GM19238 (cell line): ENCODE data around the gene PKN2.

ENCODE experiments used
- DNase-seq: peaks from one replicate; pipeline ENCODE4 v3.0.0; 2011; ENCODE audit warnings: low spot score; ENCODE audit not compliant: insufficient read length

The PKN2 gene

DNA sequence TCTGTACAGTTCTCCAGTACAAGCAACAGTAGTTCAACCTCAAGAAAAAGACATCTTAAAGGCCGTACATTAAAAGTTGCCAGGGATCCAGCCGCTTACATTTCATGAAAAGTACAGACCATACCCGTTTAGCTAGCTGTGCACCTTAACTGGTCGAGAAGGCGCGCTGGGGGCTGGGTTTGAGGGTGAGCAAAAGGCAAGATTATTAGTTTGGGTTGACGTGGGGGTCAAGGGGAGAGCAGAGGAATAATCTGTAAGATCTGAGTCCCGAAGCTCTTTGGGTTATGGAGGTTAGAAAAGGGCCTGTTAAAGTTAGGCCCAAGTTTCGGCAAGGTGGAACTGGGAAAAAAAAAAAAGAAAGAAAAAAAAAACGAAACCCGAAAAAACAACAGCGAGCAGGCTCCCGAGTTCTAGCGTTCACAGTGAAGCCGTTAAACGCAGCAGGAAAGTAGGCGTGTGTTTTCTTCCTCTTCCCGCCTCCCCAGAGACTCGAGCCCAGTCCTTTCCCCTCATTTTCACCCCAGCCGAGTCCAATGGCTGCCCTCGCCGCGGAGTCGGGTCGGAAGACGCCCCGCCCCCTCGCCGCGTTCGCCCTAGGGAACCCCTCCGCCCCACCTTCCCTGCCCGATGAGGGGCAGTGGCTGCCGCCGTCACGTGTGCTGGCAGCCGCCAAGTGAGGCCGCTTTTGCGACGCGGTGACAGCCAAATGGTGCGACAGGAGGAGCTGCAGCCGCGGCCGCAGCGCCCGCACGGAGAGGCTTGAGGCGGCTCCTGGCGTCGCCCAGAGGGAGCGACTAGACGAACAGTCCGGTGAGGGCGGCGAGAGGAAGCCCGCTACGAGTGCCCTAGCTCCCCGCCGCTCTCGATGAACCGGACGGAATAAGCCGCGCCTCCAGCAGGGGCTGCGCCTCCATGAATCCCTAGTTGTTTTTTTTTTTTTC is at the start of gene PKN2:
PKN2 (plus strand) TSS at position 733 of the 941 bp plus-strand sequence. CDS start 308 bp downstream, outside the sequence.
- peak; percentile 71 for DNase-seq

DNA sequence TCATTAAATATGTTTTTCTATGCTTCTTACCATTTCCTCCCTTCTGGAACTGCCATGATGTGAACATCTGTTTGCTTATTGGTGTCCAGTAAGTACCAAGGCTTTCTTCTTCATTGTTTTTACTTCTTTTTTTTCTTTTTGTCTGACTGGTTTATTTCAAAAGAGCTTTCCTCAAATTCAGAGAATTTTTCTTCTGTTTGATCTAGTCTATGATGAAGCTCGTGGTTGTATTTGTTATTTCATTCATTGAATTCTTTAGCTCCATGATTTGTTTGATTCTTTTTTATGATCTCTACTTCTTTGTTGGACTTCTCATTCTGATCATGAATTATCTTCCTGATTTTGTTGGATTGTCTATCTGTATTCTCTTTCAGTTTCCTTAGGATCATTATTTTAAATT is 49.5 kb upstream of the PKN2 start:
- DNase-seq = no peak

DNA sequence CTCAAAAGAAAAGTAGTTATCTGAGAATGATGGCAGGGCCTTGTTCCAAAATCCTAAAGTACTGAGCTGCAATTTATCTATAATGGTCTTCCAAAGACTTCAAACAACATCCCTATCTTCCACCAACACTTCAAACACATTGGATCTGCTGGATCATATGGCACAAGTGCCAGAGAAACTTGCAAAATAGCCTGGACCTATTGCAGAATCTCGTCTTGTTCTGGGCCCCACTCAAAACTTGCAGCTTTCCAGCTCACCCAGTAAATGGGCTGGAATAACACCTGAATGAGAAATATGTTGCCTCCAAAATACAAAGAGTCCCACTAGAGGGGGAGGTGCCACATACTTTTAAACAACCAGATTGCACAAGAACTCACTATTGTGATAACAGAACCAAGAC is 44.0 kb upstream of the PKN2 start:
- DNase-seq = no peak

DNA sequence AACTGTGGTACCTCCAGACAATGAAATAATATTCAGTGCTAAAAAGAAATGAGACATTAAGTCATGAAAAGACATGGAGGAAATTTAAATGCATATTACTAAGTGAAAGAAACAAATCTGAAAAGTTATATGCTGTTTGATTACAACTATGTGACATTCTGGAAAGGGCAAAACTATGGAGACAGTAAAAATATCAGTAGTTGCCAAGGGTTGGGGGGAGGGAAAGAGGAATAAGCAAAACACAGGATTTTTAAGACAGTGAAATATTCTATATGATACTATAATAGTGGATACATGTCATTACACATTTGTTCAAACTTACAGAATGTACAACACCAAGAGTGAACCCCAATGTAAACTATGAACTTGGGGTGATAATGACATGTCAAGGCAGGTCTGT is 38.2 kb upstream of the PKN2 start:
- no peak for DNase-seq

DNA sequence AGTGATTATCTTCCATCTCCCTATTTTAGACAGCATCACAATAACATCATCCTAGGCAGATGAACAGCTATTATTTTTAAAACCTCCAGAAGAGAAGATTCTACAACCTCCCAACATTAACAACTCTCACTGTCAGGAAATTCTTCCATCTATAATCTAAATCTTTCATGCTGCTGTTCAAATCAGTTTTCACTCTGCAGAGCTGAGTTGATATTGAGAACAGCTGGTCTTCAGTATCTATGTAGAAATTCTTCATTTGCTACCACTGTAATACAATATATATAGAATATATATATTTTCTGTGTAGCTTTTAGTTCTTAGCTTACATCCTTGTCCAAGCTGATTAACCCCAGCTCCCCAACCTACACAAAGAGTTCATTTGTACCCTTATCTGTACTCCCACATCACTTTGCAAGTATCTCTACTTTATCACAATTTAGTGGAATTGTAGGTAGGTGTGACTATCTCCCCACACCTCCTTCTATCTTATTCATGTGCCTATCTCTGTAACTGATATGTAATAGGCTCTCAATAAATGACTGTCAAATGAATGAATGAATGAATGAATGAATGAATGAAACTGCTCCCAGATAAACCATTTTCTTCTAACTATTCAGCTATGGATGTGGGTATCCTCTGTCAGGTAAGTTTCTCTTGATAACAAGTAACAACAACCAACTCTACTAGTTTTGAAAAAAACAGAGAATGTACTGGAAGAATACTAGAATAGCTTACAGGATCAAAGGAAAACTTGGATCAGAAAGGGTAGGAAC is 37.4 kb upstream of the PKN2 start:
- DNase-seq = no peak

DNA sequence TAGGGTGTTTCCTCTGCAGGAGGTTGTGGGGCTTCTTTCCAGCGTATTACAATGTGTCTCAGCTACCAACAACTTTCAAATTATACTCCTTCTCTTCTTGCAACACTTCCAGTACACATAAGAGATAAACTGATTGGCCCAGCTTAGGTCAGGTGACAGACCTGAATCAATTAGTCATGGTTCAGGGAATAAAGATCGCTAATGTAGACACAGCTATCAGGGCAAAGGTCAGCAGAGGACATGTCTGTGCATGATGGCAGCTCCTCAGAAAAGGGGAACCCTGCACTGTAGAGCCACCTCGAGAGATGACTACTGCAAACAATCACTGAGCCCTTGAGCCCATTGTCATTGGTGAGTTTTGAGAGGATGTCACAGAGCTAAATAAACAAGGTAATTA is 36.8 kb upstream of the PKN2 start:
- DNase-seq = no peak

DNA sequence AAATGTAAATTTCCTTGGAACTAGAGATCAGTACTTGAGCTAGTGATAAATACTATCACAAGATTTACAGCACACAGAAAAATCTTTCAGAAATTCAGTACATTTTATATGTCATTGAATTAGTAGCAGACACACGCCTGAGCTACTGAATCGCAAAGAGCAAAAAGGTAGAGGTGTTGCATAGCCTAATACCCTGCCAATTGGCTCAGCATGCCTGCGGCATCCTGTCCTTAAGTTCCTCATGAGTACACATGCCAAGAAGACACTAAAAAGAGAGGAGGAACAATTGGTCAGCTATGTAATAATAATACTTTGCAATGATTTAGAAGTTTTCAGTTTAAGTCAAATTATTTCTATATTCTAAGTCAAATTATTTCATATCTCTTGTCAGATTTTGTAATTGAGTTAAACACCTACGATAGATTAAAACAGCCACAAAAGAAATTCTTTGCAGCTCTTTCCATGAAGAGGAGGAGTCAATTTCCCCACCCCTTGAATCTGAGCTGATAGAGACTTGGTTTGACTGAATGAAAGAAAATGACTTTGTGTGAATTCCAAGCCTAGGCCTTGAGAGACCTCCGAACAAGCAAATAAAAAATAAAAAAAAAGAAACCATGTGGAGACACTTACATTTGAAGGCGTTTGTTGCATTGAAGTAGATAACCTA is 36.2 kb upstream of the PKN2 start:
- no peak for DNase-seq

DNA sequence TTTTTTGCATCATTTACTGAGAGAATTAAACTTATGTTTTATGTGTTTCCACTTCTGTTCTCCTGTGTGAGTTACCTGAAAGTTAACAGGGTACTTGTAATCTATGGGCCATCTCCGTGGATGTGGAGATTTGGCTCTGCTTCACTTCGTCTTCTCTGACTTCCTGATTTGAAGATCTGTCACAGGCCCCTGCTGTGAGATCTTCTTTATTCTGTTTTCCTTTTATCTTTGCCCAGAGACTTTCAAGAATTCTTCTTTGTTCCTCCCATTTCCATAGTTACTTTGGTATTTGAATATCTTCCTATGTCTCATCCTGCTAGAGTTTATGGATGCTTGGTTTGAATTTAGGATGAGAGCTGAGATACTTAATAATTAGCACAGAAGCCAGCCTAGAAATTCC is 35.4 kb upstream of the PKN2 start:
- DNase-seq = no peak

DNA sequence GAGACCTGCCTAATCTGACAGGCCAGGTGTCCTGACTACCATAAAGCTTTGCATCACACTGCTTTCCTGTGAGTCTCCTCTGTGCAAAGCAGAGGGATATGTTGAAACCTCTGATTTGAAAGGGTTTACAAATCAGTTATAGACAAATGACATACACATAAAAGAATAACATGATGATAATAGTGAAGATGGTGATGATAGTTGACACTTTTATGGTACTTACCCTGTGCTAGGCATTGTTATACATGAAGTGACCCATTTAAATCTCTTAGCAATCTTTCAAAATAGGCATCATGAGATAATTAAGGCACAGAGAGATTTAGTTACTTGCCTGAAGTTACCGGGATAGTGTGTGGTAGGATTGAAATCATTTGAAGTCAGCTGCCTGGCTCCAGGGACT is 34.1 kb upstream of the PKN2 start:
- no peak for DNase-seq

DNA sequence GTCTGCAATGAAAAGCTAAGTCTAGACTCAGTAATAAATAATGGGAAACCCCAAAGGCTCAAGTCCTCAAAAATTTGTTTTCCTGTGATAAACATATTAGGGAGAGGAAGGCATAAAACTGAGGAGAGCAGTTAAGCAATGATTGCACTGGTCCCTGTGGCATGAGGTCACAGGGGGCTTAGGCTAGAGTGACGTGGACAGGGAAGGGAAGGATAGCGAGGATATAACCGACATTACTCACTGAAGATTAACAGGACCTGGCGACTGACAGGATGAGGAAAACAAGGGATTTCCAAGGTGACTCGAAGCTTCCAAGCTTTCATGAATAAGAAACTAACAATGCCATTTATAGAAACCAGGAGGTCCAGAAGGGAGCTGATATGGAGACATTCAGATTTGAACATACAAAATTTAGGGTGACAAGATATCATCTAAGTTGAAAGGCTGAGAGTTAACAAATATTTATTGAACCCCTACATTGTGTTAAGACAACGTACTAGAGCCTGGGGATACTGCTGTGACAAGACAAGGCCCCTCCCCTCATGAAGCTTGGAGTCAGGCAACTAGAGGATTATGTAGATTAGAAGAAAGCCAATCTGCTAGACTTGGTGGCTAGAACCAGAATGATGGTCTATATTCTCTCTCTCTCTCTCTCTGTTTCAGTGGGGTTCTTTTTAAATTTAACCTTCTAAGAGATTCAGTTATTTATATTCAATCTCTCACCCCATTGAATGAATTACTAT is 33.2 kb upstream of the PKN2 start:
- DNase-seq = no peak

DNA sequence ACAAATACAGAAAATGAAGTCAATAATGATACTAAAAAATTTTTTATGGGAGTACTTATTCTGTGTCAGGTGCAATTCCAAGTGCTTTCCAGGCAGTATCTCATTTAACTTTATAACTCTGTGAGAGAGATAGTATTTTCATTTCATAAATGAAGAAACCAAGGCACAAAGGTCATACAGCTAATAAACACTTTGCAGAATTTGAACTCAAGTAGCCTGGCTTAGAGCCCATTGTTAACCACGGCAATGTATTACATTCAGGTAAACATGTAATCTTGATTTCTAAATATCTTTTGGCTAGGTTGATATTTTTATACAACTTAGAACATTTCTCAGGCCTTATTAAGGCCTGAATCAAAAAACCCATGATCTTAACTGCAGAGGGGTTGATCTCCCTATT is 28.9 kb upstream of the PKN2 start:
- DNase-seq = no peak

DNA sequence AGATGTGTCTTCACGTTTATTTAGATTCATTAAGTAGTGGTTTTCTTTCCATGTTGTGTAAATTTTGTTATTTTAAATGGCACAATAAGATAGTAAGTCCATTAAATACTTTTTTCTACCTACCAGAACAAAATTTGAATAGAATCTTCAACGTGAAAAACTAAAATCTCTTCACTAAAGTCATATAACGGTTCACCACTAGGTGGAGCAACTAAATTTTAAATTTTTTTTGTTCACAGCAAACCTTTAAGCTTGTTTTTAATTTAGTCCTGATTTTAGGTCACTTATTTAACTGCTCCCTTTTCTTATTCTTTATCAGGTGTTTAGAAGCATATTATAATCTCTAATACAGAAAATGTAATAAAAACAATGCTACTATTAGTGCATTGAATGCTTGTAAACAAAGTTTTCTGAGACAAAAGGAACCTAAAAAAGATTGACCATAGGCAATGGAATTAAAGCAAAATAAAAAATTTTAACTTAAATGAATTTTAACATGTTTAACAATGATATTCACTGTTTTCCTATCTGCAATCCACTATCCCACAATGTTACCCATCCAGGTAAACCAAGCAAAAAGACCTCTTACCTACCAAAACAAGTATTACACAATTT is 28.3 kb upstream of the PKN2 start:
- DNase-seq = no peak

DNA sequence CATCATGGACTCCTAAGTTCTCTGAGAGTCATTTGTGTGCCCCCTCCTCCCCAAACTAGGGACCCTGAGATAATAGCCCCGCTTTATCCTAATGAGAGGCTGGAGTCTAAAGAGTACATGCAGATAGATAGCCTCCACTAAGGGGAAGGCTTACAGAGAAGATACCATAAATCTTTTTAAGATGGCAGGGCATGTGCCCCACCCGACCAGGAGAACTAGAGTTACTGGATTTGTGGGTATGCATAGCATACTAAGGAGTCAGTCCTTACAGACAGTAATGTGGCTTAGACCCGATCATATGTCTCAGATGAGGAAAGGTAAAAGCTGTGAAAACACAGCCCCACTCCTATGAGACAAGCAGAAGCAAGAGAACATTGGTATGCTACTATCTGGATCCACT is 25.7 kb upstream of the PKN2 start:
- no peak for DNase-seq

DNA sequence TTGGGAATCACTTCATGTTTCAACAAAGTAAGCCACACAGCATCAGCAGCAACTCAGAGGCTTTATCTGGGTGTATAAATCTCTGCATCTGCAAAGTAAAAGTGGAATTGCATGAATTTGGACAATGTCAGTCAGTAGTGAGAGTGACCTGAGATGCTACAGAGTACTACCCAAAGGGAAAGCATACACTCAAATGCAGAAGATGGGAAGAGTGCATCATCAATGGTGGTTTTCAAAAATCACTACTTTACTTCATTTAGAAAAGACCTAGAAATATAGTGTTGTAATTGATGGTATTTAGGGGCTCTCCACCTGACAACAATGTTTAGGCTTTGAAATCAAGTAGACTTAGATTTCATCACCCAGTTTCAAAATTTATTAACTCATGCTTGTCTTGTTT is 24.5 kb upstream of the PKN2 start:
- DNase-seq = no peak

DNA sequence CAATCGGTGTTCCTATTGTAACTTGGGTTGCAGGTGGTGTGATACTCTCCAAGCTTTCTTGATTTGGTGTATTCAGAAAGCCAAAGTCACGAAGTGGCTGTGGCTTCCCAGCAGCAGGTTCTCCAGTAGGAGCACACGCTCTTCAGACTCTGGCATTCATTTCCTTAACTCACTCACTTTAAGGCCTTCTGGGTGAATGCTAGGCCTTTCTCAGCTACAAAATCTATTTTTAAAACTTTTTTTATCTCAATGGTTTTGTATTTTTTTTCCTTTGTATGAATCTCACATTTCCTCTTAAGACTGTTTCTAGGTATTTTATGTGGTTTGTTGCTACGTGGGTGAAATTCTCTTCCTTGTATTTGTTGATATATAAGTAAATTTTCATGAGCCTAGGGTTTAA is 22.9 kb upstream of the PKN2 start:
- no peak for DNase-seq

DNA sequence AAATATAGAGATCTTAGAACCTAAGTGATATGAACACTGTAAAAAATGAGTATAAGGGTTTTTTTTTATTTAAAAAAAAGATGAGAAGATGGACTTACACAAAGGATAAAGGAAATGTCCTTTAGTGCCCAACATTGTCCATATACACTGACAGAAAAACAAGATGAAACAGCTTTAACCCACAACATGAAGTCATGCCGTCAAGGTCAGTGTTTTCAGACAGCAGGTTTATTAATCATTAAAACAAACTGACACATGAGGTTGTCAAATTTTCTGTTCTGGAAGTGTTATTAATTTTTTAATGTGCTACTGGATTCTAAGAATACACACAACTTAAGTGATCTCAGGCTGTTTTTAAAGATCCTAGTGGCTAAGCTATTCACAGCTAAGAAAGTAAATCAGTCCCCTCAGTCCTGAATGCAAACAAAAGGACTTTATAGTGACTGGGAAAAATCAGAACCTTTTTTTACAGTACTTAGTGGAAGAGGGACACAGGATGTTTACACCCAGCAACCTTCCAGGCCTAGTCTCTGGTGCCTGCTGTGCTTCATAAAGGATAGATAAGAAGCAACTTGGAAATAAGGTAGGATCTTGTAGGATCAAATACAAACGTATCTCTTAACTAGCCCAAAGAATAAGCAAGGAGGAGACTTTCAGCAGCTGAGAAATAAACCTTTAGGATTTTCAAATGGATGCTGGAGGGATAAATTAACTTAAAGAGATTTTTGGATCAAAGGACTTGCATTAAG is 21.9 kb upstream of the PKN2 start:
- no peak for DNase-seq

DNA sequence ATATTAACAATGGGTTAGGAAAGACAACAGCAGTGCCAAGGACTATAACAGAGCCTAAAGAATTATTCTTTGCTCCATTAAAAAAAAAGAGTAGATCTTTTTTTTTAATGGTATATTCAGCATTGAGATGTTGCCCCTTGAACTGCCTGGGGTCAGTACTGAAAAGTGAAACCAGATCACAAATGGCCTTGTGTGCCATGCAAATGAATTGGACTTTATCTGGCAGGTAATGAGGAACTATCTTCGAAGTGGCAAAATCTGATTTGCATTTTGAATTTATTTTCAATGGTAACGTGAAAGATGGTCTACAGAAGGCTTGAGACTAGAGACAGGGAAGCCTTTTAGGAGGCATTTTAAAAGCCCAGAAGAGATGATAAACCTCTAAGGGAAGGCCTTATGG is 21.4 kb upstream of the PKN2 start:
- no peak for DNase-seq

DNA sequence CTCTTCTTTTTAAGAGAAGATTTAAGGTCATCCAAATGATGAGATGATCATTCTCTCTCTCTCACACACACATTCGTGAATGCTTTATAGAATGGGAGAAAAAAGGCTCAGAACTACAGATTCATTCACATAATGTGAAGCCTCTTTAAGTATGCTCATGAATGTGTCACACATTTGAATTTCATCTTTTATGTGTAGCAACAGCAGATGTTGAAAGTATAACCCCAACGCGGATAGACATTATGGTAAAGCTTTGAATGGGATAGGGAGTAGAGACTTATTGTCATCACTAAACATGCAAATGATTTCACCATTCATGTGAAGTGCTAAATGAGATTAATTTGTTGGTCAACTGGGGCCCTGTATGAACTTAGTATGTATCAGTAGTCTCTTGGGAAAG is 15.7 kb upstream of the PKN2 start:
- no peak for DNase-seq

DNA sequence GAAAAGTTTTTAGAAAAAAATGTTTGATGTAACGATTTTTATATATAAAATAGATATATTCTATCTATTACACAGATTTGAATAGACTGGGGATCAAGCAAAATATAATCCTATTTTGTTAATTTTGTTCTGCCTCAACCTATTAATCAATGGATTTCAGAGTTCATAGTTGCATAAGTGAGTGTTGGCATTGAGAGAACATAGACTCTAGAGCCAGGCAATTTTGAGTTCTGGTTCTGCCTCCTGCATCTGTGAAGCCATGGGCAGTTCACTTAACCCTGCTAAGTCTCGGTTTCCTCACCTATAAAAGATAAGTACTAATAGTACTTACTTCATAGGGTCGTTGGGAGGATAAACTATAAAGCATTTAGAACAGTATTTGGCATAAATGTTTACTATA is 13.6 kb upstream of the PKN2 start:
- DNase-seq = no peak

DNA sequence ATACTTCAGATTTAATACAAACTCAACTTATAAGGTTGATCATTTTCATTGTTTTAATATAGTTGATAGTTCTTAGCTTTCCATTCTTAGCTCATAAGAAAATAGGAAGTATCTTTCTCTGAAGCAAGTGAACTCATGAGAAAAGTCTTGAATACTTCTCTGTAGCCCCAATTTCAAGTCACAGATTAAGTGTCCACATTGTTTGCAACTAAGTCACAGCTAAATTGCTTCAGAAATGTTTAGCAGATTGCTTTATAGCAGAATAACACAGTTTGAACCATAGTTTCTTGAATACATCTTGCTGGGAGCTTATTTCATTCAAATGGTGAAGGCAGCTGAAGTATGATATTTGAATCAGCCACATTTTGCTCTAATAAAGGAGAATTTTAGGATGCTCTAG is 10.6 kb upstream of the PKN2 start:
- DNase-seq = no peak
